CMK (cell line): Measurements from ENCODE around the gene LRP1B.

ENCODE experiments used
- DNase-seq: peaks from one replicate; pipeline ENCODE4 v3.0.0-alpha.2; 2010; ENCODE audit warnings: low read depth

The LRP1B gene

DNA sequence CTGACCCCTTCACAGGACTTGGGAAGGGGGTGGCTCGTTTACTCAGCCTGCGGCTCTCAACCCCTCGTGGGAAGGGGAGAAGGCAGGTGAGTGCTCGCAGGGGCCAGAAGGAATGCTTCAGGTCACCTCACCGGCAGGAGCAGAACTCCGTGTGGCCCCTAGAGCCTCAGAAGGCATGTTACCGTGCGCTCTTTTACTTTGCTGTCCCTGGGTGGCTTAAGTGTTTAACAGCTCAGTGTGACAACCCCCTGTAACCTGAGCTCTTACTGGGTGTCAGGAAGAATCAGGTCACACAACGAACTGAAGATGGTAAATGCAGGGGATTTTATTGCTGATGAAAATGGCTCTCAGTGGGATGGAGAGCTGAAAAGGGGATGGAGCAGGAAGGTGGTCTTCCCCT, 1235.4 kb downstream of the LRP1B start:
- DNase-seq: no peak

GRCh38 chr2:140893685-140894084, 1237.1 kb downstream of the LRP1B start:
- no peak for DNase-seq

DNA sequence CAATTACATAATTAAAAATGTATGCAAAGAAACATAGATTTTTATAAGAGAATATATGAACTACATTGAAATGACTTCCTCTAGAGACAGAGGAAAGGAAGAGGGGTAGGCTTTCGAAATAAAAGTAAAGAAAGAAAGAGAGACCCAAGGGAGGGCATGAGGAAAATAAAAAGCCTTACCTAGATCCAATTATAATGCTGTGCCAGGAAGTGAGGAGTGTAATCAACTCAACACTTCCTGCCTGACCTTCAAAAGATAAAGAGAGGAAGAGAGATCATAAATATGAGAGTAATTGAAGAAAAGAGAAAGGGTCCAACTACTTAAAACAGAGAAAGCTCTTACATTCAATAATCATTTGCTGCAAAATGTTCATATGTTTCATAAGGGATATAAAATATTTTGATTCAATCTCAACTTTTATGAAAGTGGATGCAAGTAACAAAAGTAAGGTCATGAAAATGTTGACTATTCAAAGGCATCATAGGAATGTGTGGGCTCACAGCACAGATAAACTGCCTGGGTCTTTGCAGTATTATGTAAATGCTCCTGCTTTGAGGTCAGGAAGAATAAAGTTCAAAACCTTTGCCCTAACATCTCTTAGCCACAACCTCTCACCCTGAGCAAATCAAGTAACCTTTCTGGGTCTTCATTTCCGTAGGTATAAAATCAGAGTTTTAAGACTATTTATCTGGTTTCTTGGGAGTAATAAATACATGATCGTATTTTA, 1237.7 kb downstream of the LRP1B start:
- no peak for DNase-seq

DNA sequence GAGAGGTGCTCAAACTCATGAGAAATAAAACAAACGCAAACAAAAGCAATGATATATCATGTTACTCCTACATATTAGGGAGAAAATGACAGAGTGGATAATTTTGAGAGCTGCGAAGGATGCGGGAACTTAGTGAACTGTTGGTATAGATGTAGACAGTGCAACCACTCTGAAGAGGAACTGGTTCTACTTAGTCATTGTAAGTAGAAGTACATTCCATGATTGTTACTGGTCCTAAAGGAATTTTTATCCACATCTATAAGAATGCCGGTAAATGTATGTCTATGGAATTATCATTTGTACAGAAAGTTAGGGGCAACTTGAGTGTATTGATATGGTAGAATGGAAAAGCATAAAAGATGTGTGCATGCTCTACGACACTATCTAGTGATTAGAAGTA, 1238.4 kb downstream of the LRP1B start:
- no peak for DNase-seq

DNA sequence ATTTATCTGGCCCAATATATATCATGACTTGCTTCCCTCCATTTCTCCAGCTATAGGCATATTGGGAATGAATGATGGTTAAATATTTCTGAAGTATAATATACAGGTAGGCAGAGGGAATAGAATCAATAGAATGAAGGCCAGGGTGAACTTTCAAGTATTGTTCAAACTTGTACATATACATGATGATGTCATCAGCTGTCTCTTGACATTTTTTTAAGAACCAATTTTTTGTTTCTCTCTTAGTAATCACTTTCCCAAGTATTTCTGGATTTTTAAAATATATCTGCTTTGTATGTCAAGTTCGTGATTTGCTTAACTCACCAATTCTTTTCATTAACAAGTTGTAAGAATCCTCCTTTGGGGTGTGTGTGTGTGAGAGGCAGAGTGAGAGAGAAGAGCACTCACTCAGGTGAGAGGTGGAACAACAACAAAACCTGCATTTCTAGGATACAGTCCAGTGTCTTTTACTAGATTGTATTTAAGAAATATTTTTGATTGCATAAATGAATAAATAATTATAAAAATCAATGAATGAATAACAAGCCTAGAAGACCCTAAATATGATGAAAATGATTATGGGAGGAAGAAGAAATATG, 1239.1 kb downstream of the LRP1B start:
- no peak for DNase-seq

- DNase-seq: no peak
These were observed 1247.9 kb downstream of the LRP1B start for GRCh38 chr2:140882671-140883620.

DNA sequence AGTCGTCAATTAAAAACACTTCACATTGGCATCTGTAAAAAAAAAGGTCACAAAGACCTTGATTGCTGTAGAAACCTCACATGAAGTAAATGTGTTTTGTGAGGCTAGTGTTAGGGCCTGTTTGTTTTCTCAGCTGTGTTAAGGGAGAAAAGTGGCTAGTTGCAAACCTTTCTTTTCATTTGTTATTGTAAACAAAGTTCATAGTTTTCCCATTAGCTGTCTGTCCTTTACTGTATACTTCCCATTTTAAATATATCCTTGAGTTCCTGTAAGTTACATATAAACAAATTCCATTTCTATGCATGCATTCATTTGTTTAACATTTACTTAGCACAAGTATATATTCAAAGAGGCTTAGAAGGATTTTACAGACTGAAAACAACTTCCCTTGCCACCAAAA, 1250.2 kb downstream of the LRP1B start:
- DNase-seq: no peak

DNA sequence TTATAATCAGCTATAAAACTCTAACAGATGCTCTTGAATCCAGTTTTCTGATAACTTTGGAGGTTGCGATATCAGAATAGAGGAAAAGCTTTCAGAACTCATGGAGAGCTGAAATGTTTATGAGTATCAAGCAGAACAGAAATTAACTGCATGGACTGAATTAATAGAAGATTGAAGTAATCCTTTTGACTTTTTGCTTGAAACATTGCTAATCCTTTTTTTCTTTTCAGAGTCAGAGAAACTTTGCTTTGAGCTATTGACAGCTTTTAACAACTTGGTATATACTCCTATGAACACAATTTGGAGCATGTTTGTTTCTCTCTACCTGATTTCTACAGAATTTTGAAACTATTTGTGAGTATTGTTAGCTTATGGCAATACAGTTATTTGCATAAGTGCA, 1254.8 kb downstream of the LRP1B start:
- DNase-seq: no peak

GRCh38 chr2:140873915-140874531, 1256.8 kb downstream of the LRP1B start:
- DNase-seq: no peak

DNA sequence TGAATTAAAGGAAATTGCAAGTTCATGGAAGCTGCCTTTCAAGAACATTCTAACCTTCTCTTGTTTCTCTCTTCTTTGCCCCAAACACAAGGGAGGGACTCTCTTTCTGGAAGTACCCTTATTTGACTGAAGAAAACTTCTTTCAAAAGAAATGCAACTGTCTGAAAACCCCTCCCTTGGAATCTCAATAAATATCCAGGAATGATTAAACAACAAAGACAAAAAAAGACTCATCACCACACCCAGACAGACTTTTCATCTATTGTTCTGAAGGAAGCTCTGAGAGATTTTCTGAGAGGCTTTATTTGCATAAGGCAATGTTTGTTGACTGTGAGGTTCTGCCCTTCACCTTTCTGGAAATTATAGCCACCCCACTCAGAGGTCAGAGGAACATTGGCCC, 1260.9 kb downstream of the LRP1B start:
- DNase-seq: no peak

- no peak for DNase-seq
These were observed 1261.7 kb downstream of the LRP1B start for GRCh38 chr2:140869107-140869506.

DNA sequence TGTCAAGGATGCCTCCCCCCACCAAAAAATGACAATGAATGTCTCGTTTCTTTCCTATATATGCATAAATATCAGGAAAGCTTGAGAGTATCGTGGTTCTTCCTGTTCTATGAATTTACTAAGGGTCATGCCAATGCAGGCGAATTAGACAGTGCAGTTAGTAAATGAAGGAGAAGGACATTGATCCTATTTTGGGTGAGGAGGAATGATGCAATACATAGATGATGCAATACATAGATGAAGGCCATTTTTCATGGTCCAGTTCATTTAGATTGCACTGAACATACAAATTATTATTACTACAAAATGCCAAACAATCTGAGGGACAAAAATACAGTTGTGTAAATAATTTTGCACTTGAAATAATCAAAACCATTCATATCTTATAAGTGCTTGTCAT, 1265.0 kb downstream of the LRP1B start:
- DNase-seq: no peak

DNA sequence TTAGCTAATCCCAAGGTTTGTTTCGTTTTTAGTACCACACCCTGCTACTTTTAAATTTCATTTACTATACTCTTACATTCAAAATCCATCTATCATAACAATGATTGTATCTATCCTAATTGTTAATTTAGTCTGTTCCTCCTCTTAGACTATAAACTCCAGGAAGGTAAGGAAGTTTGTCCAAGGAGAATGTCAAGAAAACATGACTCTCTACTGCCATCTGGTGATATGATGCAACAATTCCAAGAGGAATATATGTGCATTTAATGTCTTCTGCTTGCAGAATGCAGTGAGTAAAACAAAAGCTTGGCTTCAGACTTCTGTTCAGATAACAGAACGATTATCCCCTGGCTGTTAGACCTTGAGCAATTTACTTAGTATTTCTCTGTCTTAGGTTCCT, 1267.1 kb downstream of the LRP1B start:
- peak; percentile 1 for DNase-seq

GRCh38 chr2:140862181-140862580, 1268.6 kb downstream of the LRP1B start:
- no peak for DNase-seq

DNA sequence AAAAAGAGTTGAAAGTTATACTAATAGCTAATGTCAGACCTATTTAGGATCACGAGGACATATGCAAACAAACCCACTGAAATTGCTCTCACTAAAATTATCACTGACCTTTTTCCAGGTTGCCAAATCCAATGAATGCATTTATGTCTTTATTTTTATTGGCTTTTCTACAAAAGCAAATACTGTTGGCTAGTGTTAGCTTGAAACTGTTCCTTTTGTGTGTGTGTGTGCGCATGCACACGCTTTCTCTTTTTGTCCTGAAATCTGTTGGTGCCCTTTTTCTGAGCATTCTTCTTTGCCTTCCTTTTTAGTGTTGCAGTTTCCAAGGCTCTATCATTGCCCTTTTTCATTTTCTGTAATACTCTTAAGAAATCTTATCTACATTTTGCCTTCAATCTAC, 1269.2 kb downstream of the LRP1B start:
- DNase-seq: no peak

DNA sequence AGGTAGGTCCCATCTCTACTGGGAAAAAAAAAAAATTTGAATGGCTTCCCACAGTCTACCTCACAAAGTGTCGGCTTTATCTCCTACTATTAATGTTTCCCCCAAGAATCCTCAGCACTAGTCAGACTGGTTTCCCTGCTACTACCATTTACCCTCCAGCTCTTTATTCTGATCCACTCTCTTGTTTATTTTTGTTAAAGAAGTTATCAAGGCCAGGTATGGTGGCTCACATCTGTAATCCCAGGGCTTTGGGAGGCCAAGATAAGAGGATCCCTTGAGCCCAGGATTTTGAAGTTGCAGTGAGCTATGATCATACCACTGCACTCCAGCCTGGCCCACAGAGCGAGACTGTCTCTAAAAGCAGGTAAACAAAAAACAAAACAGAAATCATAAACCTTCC, 1275.3 kb downstream of the LRP1B start:
- DNase-seq: no peak

DNA sequence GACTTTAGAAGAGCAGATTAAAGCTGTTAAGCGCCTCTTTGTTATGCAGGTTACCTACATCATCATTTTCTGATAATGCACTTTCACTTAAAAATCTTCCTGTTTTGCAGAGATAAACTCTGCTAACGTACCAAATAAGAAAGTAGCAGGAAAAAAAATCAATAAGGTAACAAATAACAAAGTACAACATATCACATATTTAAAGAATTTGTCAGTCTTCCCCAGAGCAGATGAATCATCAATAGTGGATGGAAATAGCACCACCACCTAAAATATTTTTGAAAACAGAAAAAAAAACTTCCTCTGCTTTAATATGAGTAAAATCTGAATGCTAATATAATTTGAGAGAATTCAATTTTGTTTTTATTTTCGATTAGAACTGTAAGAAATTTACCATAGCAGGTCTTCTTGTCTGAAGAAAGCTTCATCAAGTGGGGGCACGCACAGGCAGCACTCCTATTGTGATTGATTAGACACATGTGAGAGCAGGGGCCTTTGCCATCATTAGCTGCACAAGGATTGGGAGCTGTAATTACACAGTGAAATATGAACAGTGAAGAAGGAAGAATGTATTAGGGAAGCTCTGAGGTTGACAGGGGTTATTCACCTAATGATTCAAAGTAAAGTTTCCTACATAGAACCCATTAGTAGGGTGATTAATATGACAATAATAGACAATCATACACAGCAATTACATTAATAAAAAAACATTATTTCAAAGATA, 1279.4 kb downstream of the LRP1B start:
- DNase-seq: no peak

GRCh38 chr2:140843186-140843585, 1287.6 kb downstream of the LRP1B start:
- DNase-seq: no peak

DNA sequence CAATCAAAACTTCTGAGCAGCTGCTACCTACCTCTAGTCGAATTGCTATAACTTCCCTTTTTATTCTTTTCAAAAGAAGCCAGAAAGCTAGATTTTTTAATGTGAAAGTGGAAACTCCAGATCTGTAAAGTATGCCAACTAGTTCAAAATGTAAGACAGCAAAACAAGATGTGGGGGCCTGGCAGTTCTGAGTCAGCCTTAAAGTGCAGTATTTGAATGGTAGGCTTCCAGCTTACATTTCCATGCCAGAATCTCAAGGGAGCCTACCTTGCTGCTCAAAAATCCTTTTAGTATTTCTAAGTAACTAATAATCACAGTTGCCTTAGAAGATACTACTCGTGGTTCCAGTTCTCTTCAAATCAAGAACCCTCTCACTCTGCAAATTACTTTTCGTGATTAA, 1288.7 kb downstream of the LRP1B start:
- DNase-seq: no peak

GRCh38 chr2:140841141-140841540, 1289.7 kb downstream of the LRP1B start:
- DNase-seq: no peak

DNA sequence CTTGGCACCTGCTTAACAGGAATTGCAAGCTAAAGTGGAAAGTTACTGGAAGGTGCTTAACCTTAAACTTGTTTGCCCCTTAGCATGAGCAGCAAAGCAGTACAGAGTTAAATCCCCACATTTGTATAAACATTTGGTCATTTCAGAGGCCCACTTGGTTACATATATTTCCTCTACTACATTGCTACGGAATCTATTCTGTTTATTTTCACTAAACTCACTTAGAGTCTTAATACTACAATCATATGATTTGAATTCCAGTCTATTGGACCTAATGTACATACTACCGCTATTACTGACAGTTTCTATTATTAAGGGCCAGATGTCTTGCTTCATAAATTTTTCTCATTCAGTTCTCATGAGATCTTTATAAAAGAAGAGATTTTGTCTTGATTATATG, 1294.0 kb downstream of the LRP1B start:
- no peak for DNase-seq

- DNase-seq: no peak
These were observed 1295.7 kb downstream of the LRP1B start for GRCh38 chr2:140835079-140835478.
